Stromal cell of bone marrow (primary cell): Measurements from ENCODE around the gene FZD8.

Source experiments
- DNase-seq: peaks from one replicate; pipeline ENCODE4 v3.0.0-alpha.2; 2012; ENCODE audit warnings: low read depth

Gene FZD8

DNA sequence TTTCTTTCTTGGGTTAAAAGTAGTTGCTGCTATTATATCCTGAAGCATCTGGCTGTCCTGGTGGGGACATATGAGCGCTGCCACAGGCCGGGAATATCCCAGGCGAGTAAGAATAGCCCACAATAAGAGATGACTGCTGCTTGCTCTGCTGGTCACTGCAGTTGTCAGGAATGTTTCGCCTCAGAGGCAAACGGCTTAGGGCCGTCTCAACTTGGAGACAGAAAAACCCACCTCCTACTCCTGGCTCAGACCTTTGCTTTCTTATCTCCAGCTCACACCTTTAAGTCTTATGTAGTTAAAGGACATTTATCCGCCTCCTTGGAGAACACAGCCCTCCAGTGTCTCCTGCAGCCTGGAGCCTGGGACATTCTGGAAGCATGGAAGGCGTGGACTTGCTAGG lies 36.9 kb downstream of the FZD8 start, which contains the start of gene GJD4:
Gene GJD4 (plus strand): TSS at position 151 of the 400 bp plus-strand sequence. CDS start 227 bp downstream, at position 378.
- DNase-seq: no peak

DNA sequence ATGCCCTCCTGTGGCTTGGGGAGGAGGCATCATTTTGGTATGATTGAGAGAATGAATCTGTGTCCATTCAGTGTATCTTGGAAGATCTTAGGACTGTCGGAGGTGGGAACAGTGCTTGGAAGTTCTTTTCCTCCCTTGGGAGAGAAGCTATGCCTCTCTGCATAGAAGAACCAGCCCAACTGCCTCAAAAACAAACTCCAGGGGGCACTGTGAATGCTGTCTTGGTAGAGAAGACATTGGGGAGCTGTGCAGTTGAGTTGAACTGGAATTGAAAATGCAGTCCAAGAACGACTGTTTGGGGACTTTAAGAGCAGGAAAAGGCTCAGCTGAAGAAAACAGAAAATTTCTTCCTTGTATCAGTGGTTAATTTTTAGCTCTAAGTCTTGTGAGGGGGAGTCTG lies 41.9 kb downstream of the FZD8 start:
- no peak for DNase-seq

- DNase-seq: no peak
These were observed 43.7 kb downstream of the FZD8 start for GRCh38 chr10:35598379-35598778.

- DNase-seq: no peak
These were observed 47.0 kb downstream of the FZD8 start for GRCh38 chr10:35595106-35595505.

- DNase-seq: no peak
These were observed 47.7 kb downstream of the FZD8 start for GRCh38 chr10:35594115-35595079.

- DNase-seq: no peak
These were observed 49.7 kb downstream of the FZD8 start for GRCh38 chr10:35592441-35592840.

- DNase-seq: no peak
These were observed 53.3 kb downstream of the FZD8 start for GRCh38 chr10:35588836-35589235.
